ENCODE results near the gene DFFA. TPM values are rescaled to one million over a fixed set of nuclear protein-coding genes. Genes with fewer than 3 reads are reported as not detected.

The DFFA gene
- total and polyA plus RNA-seq, 2 donors (not counting 1 experiment from before 2014, with no cell fraction given), result 27.8 to 33.5 TPM

DNA sequence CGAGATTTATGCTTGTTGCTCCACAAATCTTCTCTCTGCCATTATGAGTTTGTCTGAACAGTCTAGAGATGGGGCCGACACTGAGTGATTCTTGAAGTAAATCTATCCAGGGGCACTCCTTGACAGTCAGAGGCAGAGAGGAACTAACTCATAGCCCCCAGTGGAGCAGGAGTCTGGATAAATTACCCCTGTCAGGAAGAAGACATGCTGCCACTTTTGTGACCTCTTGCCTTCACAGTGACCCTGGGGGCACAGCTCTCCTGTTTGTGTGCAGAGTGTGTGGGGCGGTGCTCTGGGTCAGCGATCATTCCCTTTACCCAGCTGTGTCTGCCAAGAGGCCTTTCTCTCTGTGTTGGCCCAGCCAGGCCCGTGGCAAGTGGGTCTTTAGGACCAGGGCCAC, 31.9 kb upstream of the DFFA start:
- peaks cover 5% of the 10 kb centered on the region for H3K79me2 ChIP-seq (ENCODE audit: control insufficient read depth, insufficient read depth, low read length)
- H3K27ac ChIP-seq (ENCODE audit: insufficient read depth, low read length), result no peak overlapping the region

DNA sequence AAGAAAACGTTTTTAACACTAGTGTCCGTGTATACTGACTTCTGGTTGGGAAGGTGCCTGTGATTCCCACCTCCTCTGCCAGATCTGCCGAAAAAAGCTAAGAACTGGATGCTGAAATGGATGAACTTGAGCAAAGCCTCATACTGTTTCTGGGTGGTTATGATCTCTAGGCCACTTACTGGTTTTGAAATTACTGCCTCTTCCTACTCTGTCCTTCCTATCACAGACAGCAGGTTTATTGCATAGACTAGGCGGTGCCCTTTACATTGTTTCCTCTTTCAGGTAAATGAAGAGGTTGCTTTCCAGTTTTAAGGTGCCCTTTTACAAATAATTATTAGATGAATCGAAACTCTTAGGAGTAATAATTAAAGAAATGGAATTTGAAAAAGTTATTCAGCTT, 29.9 kb upstream of the DFFA start:
- Histone ChIP-seq H3K79me2 (ENCODE audit: control insufficient read depth, insufficient read depth, low read length) (peaks cover 5% of the 10 kb centered on the region), H4K20me1 (ENCODE audit: control insufficient read depth, extremely low read depth, insufficient read depth, low read length) (no peaks in the 10 kb centered on the region)
- TF ChIP-seq, protein P1, sequence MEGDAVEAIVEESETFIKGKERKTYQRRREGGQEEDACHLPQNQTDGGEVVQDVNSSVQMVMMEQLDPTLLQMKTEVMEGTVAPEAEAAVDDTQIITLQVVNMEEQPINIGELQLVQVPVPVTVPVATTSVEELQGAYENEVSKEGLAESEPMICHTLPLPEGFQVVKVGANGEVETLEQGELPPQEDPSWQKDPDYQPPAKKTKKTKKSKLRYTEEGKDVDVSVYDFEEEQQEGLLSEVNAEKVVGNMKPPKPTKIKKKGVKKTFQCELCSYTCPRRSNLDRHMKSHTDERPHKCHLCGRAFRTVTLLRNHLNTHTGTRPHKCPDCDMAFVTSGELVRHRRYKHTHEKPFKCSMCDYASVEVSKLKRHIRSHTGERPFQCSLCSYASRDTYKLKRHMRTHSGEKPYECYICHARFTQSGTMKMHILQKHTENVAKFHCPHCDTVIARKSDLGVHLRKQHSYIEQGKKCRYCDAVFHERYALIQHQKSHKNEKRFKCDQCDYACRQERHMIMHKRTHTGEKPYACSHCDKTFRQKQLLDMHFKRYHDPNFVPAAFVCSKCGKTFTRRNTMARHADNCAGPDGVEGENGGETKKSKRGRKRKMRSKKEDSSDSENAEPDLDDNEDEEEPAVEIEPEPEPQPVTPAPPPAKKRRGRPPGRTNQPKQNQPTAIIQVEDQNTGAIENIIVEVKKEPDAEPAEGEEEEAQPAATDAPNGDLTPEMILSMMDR (conservative IDR thresholded peaks at IDR 0.05 in 1 of 2, IDR thresholded peaks at IDR 0.05 in 1 of 2; ENCODE audit: low read depth in 1 of 2, low read length in 2 of 2), result no peak
- TF ChIP-seq EZH2 (IDR thresholded peaks at IDR 0.05; ENCODE audit: low read length, missing control alignments), result no peak

More for the DNA sequence above, 31.9 kb upstream of the DFFA start:
- no peaks in the 10 kb centered on the region for H3K36me3 ChIP-seq (ENCODE audit: control insufficient read depth, insufficient read depth, low read length)
- no peak for TF ChIP-seq EZH2 (IDR thresholded peaks at IDR 0.05; ENCODE audit: low read length, missing control alignments)
- TF ChIP-seq, protein P1 (conservative IDR thresholded peaks at IDR 0.05 in 1 of 2, IDR thresholded peaks at IDR 0.05 in 1 of 2; ENCODE audit: low read depth in 1 of 2, low read length in 2 of 2), result no peak
- H3K27me3 ChIP-seq (ENCODE audit: control insufficient read depth, insufficient read depth, low read length), result no peaks in the 10 kb centered on the region
- H3K4me2 ChIP-seq (ENCODE audit: extremely low read depth, insufficient read depth, low read length), result no peak overlapping the region
- no peak overlapping the region for H2AFZ ChIP-seq (ENCODE audit: low read length)
- no peaks in the 10 kb centered on the region for H4K20me1 ChIP-seq (ENCODE audit: control insufficient read depth, extremely low read depth, insufficient read depth, low read length)
- H3K9me3 ChIP-seq (ENCODE audit: control insufficient read depth, insufficient read depth, low read depth, low read length), result no peaks in the 10 kb centered on the region
- no peak overlapping the region for H3K9ac ChIP-seq (ENCODE audit: insufficient read depth, low read length)
- H3K4me3 ChIP-seq (replicated peaks in 1 of 4; ENCODE audit: control extremely low read depth in 1 of 4, insufficient read depth in 1 of 4, low read depth in 3 of 4, low read length in 4 of 4), result no peak overlapping the region
- DNase-seq (ENCODE audit: low read depth in 2 of 2), result no peak
- H3K4me1 ChIP-seq (ENCODE audit: control insufficient read depth, extremely low read depth, insufficient read depth, low read length), result no peaks in the 10 kb centered on the region

DNA sequence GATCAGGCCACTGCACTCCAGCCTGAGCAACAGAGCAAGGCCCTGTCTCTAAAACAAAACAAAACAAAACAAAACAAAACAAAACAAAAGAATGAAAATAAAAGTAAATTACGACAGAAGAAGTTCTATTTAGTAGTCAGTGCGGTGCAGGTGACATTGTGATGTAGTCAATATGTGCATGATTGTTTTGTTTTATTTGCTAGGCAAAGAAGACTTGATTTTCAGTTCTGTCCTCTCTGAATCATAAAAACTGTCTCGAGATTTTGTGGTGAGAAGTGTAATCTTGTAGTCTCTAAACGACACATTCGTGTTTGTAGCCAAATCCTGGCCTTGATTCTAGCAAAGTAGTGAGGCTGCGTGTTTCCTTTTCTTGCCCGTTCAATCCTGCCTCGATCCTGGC, 25.9 kb upstream of the DFFA start:
- Histone ChIP-seq H3K4me1 (ENCODE audit: control insufficient read depth, extremely low read depth, insufficient read depth, low read length) (no peaks in the 10 kb centered on the region), H3K27ac (ENCODE audit: insufficient read depth, low read length) (no peak overlapping the region), H2AFZ (ENCODE audit: low read length) (no peak overlapping the region), H3K36me3 (ENCODE audit: control insufficient read depth, insufficient read depth, low read length) (peaks cover 2% of the 10 kb centered on the region), H3K4me2 (ENCODE audit: extremely low read depth, insufficient read depth, low read length) (no peak overlapping the region), H4K20me1 (ENCODE audit: control insufficient read depth, extremely low read depth, insufficient read depth, low read length) (no peaks in the 10 kb centered on the region), H3K27me3 (ENCODE audit: control insufficient read depth, insufficient read depth, low read length) (no peaks in the 10 kb centered on the region), H3K9ac (ENCODE audit: insufficient read depth, low read length) (no peak overlapping the region), H3K4me3 (replicated peaks in 1 of 4; ENCODE audit: control extremely low read depth in 1 of 4, insufficient read depth in 1 of 4, low read depth in 3 of 4, low read length in 4 of 4) (no peak overlapping the region), H3K9me3 (ENCODE audit: control insufficient read depth, insufficient read depth, low read depth, low read length) (no peaks in the 10 kb centered on the region), H3K79me2 (ENCODE audit: control insufficient read depth, insufficient read depth, low read length) (peaks cover 13% of the 10 kb centered on the region)
- DNase-seq (ENCODE audit: low read depth in 2 of 2), result no peak
- no peak for TF ChIP-seq EZH2 (IDR thresholded peaks at IDR 0.05; ENCODE audit: low read length, missing control alignments)
- TF ChIP-seq, protein P1 (conservative IDR thresholded peaks at IDR 0.05 in 1 of 2, IDR thresholded peaks at IDR 0.05 in 1 of 2; ENCODE audit: low read depth in 1 of 2, low read length in 2 of 2), result no peak

More for the DNA sequence above, 29.9 kb upstream of the DFFA start:
- Histone ChIP-seq H3K9me3 (ENCODE audit: control insufficient read depth, insufficient read depth, low read depth, low read length) (no peaks in the 10 kb centered on the region), H3K36me3 (ENCODE audit: control insufficient read depth, insufficient read depth, low read length) (no peaks in the 10 kb centered on the region), H3K4me2 (ENCODE audit: extremely low read depth, insufficient read depth, low read length) (no peak overlapping the region), H3K27ac (ENCODE audit: insufficient read depth, low read length) (no peak overlapping the region), H3K27me3 (ENCODE audit: control insufficient read depth, insufficient read depth, low read length) (no peaks in the 10 kb centered on the region), H3K4me3 (replicated peaks in 1 of 4; ENCODE audit: control extremely low read depth in 1 of 4, insufficient read depth in 1 of 4, low read depth in 3 of 4, low read length in 4 of 4) (no peak overlapping the region), H3K9ac (ENCODE audit: insufficient read depth, low read length) (no peak overlapping the region), H3K4me1 (ENCODE audit: control insufficient read depth, extremely low read depth, insufficient read depth, low read length) (no peaks in the 10 kb centered on the region), H2AFZ (ENCODE audit: low read length) (no peak overlapping the region)
- DNase-seq (ENCODE audit: low read depth in 2 of 2), result no peak
